Measurements from ENCODE around the gene OCA2.

Gene OCA2

GRCh38 chr15:27873828-27874227 is 225.3 kb downstream of the OCA2 start:
- no peak for DNase-seq (ENCODE audit: low read depth in 1 of 2, low spot score in 1 of 2)

- DNase-seq (ENCODE audit: low read depth in 1 of 2, low spot score in 1 of 2): no peak
These were observed 226.1 kb downstream of the OCA2 start for GRCh38 chr15:27873039-27873438.

GRCh38 chr15:27872355-27872754 is 226.8 kb downstream of the OCA2 start:
- DNase-seq (ENCODE audit: low read depth in 1 of 2, low spot score in 1 of 2): no peak

- no peak for DNase-seq (ENCODE audit: low read depth in 1 of 2, low spot score in 1 of 2)
These were observed 227.2 kb downstream of the OCA2 start for GRCh38 chr15:27871902-27872260.

GRCh38 chr15:27871078-27871901 is 227.8 kb downstream of the OCA2 start:
- DNase-seq (ENCODE audit: low read depth in 1 of 2, low spot score in 1 of 2): no peak

GRCh38 chr15:27870320-27870719 is 228.8 kb downstream of the OCA2 start:
- DNase-seq (ENCODE audit: low read depth in 1 of 2, low spot score in 1 of 2): no peak

- no peak for DNase-seq (ENCODE audit: low read depth in 1 of 2, low spot score in 1 of 2)
These were observed 229.3 kb downstream of the OCA2 start for GRCh38 chr15:27869697-27870281.

- DNase-seq (ENCODE audit: low read depth in 1 of 2, low spot score in 1 of 2): no peak
These were observed 230.2 kb downstream of the OCA2 start for GRCh38 chr15:27868828-27869404.

- DNase-seq (ENCODE audit: low read depth in 1 of 2, low spot score in 1 of 2): no peak
These were observed 231.3 kb downstream of the OCA2 start for GRCh38 chr15:27867861-27868260.

GRCh38 chr15:27866505-27867165 is 232.5 kb downstream of the OCA2 start:
- DNase-seq (ENCODE audit: low read depth in 1 of 2, low spot score in 1 of 2): no peak

GRCh38 chr15:27865926-27866325 is 233.2 kb downstream of the OCA2 start:
- DNase-seq (ENCODE audit: low read depth in 1 of 2, low spot score in 1 of 2): no peak

- no peak for DNase-seq (ENCODE audit: low read depth in 1 of 2, low spot score in 1 of 2)
These were observed 233.7 kb downstream of the OCA2 start for GRCh38 chr15:27865323-27865922.

GRCh38 chr15:27864719-27865118 is 234.4 kb downstream of the OCA2 start:
- DNase-seq (ENCODE audit: low read depth in 1 of 2, low spot score in 1 of 2): no peak

- DNase-seq (ENCODE audit: low read depth in 1 of 2, low spot score in 1 of 2): no peak
These were observed 235.0 kb downstream of the OCA2 start for GRCh38 chr15:27864086-27864485.

GRCh38 chr15:27863000-27863399 is 236.1 kb downstream of the OCA2 start:
- no peak for DNase-seq (ENCODE audit: low read depth in 1 of 2, low spot score in 1 of 2)

- no peak for DNase-seq (ENCODE audit: low read depth in 1 of 2, low spot score in 1 of 2)
These were observed 237.9 kb downstream of the OCA2 start for GRCh38 chr15:27861171-27861570.

- no peak for DNase-seq (ENCODE audit: low read depth in 1 of 2, low spot score in 1 of 2)
These were observed 244.0 kb downstream of the OCA2 start for GRCh38 chr15:27855137-27855536.

GRCh38 chr15:27854601-27855000 is 244.5 kb downstream of the OCA2 start:
- DNase-seq (ENCODE audit: low read depth in 1 of 2, low spot score in 1 of 2): no peak

GRCh38 chr15:27853624-27854455 is 245.3 kb downstream of the OCA2 start:
- no peak for DNase-seq (ENCODE audit: low read depth in 1 of 2, low spot score in 1 of 2)

GRCh38 chr15:27851858-27852210 is 247.3 kb downstream of the OCA2 start:
- DNase-seq (ENCODE audit: low read depth in 1 of 2, low spot score in 1 of 2): no peak

Measured in stimulated activated CD4-positive, alpha-beta T cell treated with anti-CD3 and anti-CD28 coated beads, Interleukin-15, amount 100 ng/mL, for 1 hour (primary cell).